Keratinocyte (primary cell): ENCODE data around the gene MRPS7.

Experiments used
- EZH2 ChIP-seq: IDR thresholded peaks from one replicate; pipeline ENCODE4 v1.6.1; 2012; ENCODE audit warnings: inconsistent platforms, mild to moderate bottlenecking, low read length, moderate library complexity
- TF ChIP-seq, protein P1 (sequence below), 3 experiments: IDR thresholded peaks in 1 of 3; conservative IDR thresholded peaks in 1 of 3; optimal IDR thresholded peaks in 1 of 3; 2 replicates in 2 of 3; 3 replicates in 1 of 3; pipeline versions ENCODE3 to v1.5.1; 2011; ENCODE audit warnings: low read length in 3 of 3, mild to moderate bottlenecking in 3 of 3, moderate library complexity in 2 of 3, control low read depth in 1 of 3, inconsistent platforms in 1 of 3; ENCODE audit not compliant: insufficient read depth in 2 of 3; ENCODE audit errors: extremely low read depth in 1 of 3

DNA sequence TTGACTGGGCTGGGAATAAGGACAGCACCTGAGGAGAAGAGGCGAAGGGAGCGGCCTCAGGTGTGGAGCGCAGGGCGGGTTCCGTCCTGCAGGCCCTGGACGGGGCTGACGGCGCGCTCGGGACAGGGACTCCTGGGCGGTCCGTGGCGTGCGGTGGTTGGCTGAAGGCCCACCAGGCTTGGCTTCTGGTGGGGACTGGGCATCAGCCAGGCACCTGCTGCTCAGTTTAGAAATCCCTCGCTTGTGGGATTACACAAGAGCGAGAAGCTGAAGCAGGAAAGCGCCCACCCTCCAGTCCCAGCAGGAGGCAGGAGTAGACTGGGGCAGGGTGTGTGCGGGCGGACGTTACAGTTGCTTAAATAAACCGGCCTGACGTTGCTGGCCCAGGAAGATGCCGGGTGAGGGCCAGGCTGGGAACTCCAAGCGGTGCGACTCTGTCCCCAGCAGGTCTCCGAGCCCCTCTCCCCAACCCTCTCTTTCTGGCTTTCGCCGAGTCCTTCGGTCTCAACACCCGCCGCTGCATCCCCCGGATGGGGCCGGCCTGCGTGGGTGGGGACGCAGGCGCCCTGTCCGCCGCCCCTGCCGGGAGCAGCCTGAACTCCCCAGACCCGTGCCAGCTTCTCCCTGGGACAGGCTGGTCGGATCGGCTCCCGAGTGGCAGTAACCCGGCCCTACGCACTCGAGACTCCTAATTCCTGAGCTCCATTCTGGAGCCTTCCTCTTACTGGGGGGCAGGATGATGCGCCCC lies 8.7 kb downstream of the MRPS7 start:
- TF ChIP-seq, protein P1, sequence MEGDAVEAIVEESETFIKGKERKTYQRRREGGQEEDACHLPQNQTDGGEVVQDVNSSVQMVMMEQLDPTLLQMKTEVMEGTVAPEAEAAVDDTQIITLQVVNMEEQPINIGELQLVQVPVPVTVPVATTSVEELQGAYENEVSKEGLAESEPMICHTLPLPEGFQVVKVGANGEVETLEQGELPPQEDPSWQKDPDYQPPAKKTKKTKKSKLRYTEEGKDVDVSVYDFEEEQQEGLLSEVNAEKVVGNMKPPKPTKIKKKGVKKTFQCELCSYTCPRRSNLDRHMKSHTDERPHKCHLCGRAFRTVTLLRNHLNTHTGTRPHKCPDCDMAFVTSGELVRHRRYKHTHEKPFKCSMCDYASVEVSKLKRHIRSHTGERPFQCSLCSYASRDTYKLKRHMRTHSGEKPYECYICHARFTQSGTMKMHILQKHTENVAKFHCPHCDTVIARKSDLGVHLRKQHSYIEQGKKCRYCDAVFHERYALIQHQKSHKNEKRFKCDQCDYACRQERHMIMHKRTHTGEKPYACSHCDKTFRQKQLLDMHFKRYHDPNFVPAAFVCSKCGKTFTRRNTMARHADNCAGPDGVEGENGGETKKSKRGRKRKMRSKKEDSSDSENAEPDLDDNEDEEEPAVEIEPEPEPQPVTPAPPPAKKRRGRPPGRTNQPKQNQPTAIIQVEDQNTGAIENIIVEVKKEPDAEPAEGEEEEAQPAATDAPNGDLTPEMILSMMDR (optimal IDR thresholded peaks at IDR 0.05 in 1 of 3, IDR thresholded peaks at IDR 0.05 in 1 of 3, conservative IDR thresholded peaks at IDR 0.05 in 1 of 3; ENCODE audit: extremely low read depth in 1 of 3, insufficient read depth in 2 of 3, low read length in 3 of 3) = peak; percentile 37 to 48 (median 38)
- no peak for TF ChIP-seq EZH2
